Mesodermal cell (in vitro differentiated cells): ENCODE results near the gene ADISSP.

Experiments used
- H3K27ac ChIP-seq: 2 replicates; pipeline ENCODE4 v1.7.0; 2013; ENCODE audit warnings: mild to moderate bottlenecking, low read depth, low read length, moderate library complexity; ENCODE audit not compliant: severe bottlenecking
- H3K36me3 ChIP-seq: 2 replicates; pipeline ENCODE4 v1.7.1; 2013; ENCODE audit warnings: mild to moderate bottlenecking, low read length, moderate library complexity; ENCODE audit not compliant: control insufficient read depth, insufficient read depth
- H3K4me1 ChIP-seq: one replicate; pipeline ENCODE4 v1.7.1; 2013; ENCODE audit warnings: mild to moderate bottlenecking, low read length; ENCODE audit not compliant: insufficient read depth, control insufficient read depth, poor library complexity, severe bottlenecking
- H3K4me3 ChIP-seq: 2 replicates; pipeline ENCODE4 v1.7.0; 2013; ENCODE audit warnings: low read length, control low read depth, mild to moderate bottlenecking; ENCODE audit not compliant: insufficient read depth, poor library complexity, severe bottlenecking; ENCODE audit errors: extremely low read depth
- H3K9me3 ChIP-seq: 2 replicates; pipeline ENCODE4 v1.7.1; 2013; ENCODE audit warnings: mild to moderate bottlenecking, low read length, moderate library complexity; ENCODE audit not compliant: control insufficient read depth
- WGBS, 2 experiments: methylation state at CpG; one replicate each; pipeline ENCODE4 v1.1.5; 2013; ENCODE audit warnings: missing lambda C conversion rate in 2 of 2; ENCODE audit not compliant: insufficient coverage in 2 of 2; 5-methylcytosine and 5-hydroxymethylcytosine counted together

Gene ADISSP

GRCh38 chr20:3786665-3787323 lies 19.2 kb upstream of the ADISSP start, which contains the start of gene CENPB:
Gene CENPB (minus strand): TSS chr20:3786740. CDS start chr20:3786483, 257 bp downstream.
- WGBS, 2 experiments = 0 to 4% methylated on average over 31 to 37 of the region's 70 CpGs
- Histone ChIP-seq H3K36me3 (peaks cover 24% of the 10 kb centered on the region), H3K27ac (no peak within 1 kb of the TSS), H3K4me3 (peak within 1 kb of the TSS; percentile 51), H3K9me3 (no peaks in the 10 kb centered on the region), H3K4me1 (peaks cover 9% of the 10 kb centered on the region)

GRCh38 chr20:3786126-3786484 lies 18.6 kb upstream of the ADISSP start:
- no peaks in the 10 kb centered on the region for H3K9me3 ChIP-seq
- H3K4me1 ChIP-seq = peaks cover 9% of the 10 kb centered on the region
- 7 to 12% methylated on average over 27 to 35 of the region's 35 CpGs for WGBS, 2 experiments
- peak overlapping the region; percentile 51 for H3K4me3 ChIP-seq
- no peak overlapping the region for H3K27ac ChIP-seq
- H3K36me3 ChIP-seq = peaks cover 24% of the 10 kb centered on the region

DNA sequence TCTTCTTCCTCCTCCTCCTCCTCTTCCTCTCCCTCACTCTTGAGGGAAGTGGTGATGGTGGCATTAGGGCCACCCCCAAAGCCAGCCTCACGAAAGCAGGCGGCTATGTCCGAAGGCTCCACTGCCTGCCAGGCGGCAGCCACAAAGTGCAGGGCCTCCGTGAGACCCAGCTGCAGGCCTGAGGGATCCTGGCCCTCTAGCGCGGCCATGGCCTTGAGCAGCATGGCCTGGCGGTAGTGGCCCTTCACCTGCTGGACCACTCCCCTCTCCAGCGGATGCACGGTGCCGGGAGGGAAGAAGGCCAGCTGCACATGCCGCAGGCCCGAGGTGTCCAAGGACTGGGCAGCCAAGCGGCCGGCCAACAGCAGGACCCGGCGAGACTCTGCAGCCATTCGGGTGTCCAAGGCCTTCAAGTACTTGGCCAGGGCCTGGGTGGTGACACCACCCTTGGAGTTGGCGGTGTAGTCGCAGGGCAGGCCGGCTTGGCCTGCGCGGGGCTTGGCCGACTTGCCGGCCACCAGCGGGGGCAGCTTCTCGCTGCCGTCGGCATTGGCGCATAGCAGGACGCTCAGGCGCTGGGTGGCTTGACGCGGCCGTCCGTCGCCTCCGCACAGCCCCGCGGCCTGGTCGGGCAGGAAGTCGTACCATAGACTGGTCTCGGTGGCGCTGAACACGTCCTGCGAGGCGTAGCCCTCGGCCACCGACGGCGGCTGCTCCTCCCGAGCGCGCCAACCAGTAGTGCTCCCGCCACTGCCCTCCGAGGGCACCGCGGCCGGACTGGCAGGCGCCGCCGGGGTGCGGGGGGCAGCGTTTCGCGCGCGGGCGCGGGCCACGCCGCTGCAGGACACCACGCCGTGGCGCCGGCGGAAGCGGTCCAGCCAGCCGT lies 17.9 kb upstream of the ADISSP start:
- Histone ChIP-seq H3K4me1 (peaks cover 9% of the 10 kb centered on the region), H3K4me3 (peak overlapping the region; percentile 51), H3K27ac (no peak overlapping the region), H3K36me3 (peaks cover 24% of the 10 kb centered on the region), H3K9me3 (no peaks in the 10 kb centered on the region)
- WGBS, 2 experiments = 82 to 88% methylated on average over 64 to 77 of the region's 79 CpGs

DNA sequence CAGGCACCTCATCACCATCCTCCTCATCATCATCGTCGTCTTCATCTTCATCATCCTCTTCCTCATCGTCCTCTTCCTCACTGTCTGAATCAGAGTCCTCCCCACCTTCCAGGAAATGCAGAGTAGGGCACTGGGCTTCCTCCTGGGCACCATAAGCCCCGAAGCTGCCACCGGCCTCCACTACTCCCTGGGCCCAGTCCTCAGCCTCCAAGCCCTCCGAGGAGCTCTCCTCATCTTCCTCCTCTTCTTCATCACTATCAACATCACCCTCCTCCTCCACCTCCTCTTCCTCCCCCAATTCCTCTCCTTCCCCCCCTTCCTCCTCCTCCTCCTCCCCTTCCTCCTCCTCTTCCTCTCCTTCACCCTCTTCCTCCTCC lies 17.3 kb upstream of the ADISSP start:
- Histone ChIP-seq H3K36me3 (peaks cover 24% of the 10 kb centered on the region), H3K27ac (no peak overlapping the region), H3K4me1 (peaks cover 9% of the 10 kb centered on the region), H3K4me3 (no peak overlapping the region), H3K9me3 (no peaks in the 10 kb centered on the region)
- WGBS, 2 experiments = 95% methylated on average over 6 of the region's 6 CpGs

GRCh38 chr20:3784216-3784853 lies 16.8 kb upstream of the ADISSP start:
- Histone ChIP-seq H3K27ac (no peak overlapping the region), H3K9me3 (no peaks in the 10 kb centered on the region), H3K4me1 (peaks cover 9% of the 10 kb centered on the region), H3K36me3 (peaks cover 24% of the 10 kb centered on the region), H3K4me3 (no peak overlapping the region)
- 96 to 97% methylated on average over 14 to 15 of the region's 17 CpGs for WGBS, 2 experiments

GRCh38 chr20:3783511-3784195 lies 16.1 kb upstream of the ADISSP start:
- no peak overlapping the region for H3K27ac ChIP-seq
- H3K4me1 ChIP-seq = peaks cover 9% of the 10 kb centered on the region
- WGBS, 2 experiments = 90 to 98% methylated on average over 8 to 9 of the region's 10 CpGs
- peaks cover 24% of the 10 kb centered on the region for H3K36me3 ChIP-seq
- H3K9me3 ChIP-seq = no peaks in the 10 kb centered on the region
- no peak overlapping the region for H3K4me3 ChIP-seq

- no peak overlapping the region for H3K27ac ChIP-seq
- WGBS, 2 experiments = 86 to 100% methylated on average over 1 of the region's 2 CpGs
- H3K4me1 ChIP-seq = peaks cover 12% of the 10 kb centered on the region
- H3K9me3 ChIP-seq = no peaks in the 10 kb centered on the region
- peaks cover 24% of the 10 kb centered on the region for H3K36me3 ChIP-seq
- no peak overlapping the region for H3K4me3 ChIP-seq
These were observed 15.5 kb upstream of the ADISSP start for GRCh38 chr20:3783068-3783489.

GRCh38 chr20:3782597-3782996 lies 15.0 kb upstream of the ADISSP start:
- H3K9me3 ChIP-seq = no peaks in the 10 kb centered on the region
- H3K27ac ChIP-seq = no peak overlapping the region
- H3K4me1 ChIP-seq = peaks cover 13% of the 10 kb centered on the region
- WGBS, 2 experiments = 98 to 100% methylated on average over 3 to 4 of the region's 6 CpGs
- no peak overlapping the region for H3K4me3 ChIP-seq
- peaks cover 24% of the 10 kb centered on the region for H3K36me3 ChIP-seq

GRCh38 chr20:3781153-3781910 lies 13.8 kb upstream of the ADISSP start, which contains the start of gene SPEF1:
Gene SPEF1 (minus strand): TSS chr20:3781448. CDS start chr20:3781287, 161 bp downstream.
- 8 to 10% methylated on average over 24 to 26 of the region's 28 CpGs for WGBS, 2 experiments
- H3K4me3 ChIP-seq = peak within 1 kb of the TSS; percentile 29
- H3K27ac ChIP-seq = no peak within 1 kb of the TSS
- H3K4me1 ChIP-seq = peaks cover 13% of the 10 kb centered on the region
- peaks cover 24% of the 10 kb centered on the region for H3K36me3 ChIP-seq
- H3K9me3 ChIP-seq = no peaks in the 10 kb centered on the region

DNA sequence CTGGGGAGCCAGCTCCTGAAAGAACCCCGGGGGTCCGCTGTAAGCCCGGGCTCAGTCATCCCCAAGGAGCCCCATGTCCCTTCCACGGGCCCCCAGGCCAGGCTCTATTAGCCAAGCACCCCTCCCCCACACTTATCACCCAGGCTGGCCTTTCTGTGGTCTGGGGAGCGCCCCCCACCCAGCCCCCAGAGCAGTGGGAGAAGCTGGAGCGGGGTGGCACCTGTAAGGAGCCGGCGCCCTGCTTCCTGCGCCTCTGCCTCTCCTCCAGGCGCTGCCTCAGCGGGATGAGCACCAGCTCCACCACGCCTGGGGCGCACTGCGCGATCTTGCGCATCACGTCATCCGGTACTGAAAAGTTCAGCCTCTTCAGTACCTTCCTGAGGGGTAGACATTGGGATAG lies 11.4 kb upstream of the ADISSP start:
- WGBS, 2 experiments = 88 to 89% methylated on average over 14 to 16 of the region's 18 CpGs
- Histone ChIP-seq H3K9me3 (no peaks in the 10 kb centered on the region), H3K27ac (no peak overlapping the region), H3K4me1 (peaks cover 6% of the 10 kb centered on the region), H3K4me3 (no peak overlapping the region), H3K36me3 (peaks cover 9% of the 10 kb centered on the region)
